KMS-11 (cell line): Measurements from ENCODE around the gene PDE8B.

Experiments
- H2AFZ ChIP-seq: fragments of 200-600 bp; sonication (generic); 2 replicates; pipeline ENCODE4 v1.6.1; 2016; ENCODE audit warnings: antibody characterized with exemption, mixed run types, low read depth
- H3K27ac ChIP-seq: fragments of 200-600 bp; sonication (generic); 2 replicates; pipeline ENCODE4 v1.6.1; 2016; ENCODE audit warnings: mild to moderate bottlenecking, mixed run types
- H3K27me3 ChIP-seq: fragments of 200-600 bp; sonication (generic); 2 replicates; pipeline ENCODE4 v1.6.1; 2017; ENCODE audit warnings: mild to moderate bottlenecking, low read depth, mixed run types, moderate library complexity; ENCODE audit not compliant: insufficient read depth
- H3K36me3 ChIP-seq: fragments of 200-600 bp; sonication (generic); 2 replicates; pipeline ENCODE4 v1.6.1; 2017; ENCODE audit warnings: mild to moderate bottlenecking, mixed run types; ENCODE audit not compliant: insufficient read depth
- H3K4me1 ChIP-seq: fragments of 200-600 bp; sonication (generic); 2 replicates; pipeline ENCODE4 v1.6.1; 2016; ENCODE audit warnings: mild to moderate bottlenecking, low read depth, mixed run types; ENCODE audit not compliant: poor library complexity, severe bottlenecking
- H3K4me2 ChIP-seq: fragments of 200-600 bp; sonication (generic); 2 replicates; pipeline ENCODE4 v1.7.0; 2016; ENCODE audit warnings: mild to moderate bottlenecking, mixed run types
- H3K4me3 ChIP-seq: fragments of 200-600 bp; sonication (generic); IDR thresholded peaks from 2 replicates; pipeline ENCODE4 v1.6.1; 2017; ENCODE audit warnings: low read depth, low read length, mixed read lengths; ENCODE audit not compliant: insufficient read depth
- H3K79me2 ChIP-seq: fragments of 200-600 bp; sonication (generic); 2 replicates; pipeline ENCODE4 v1.6.1; 2016; ENCODE audit warnings: low read depth, mixed run types; ENCODE audit not compliant: insufficient read depth
- H3K9ac ChIP-seq: fragments of 200-600 bp; sonication (generic); 2 replicates; pipeline ENCODE4 v1.6.1; 2016; ENCODE audit warnings: mild to moderate bottlenecking, mixed run types
- H4K20me1 ChIP-seq: fragments of 200-600 bp; sonication (generic); 2 replicates; pipeline ENCODE4 v1.6.1; 2016; ENCODE audit warnings: mild to moderate bottlenecking, mixed run types; ENCODE audit not compliant: insufficient read depth
- CTCF ChIP-seq: fragments of 200-600 bp; sonication (generic); conservative IDR thresholded peaks from 2 replicates; pipeline ENCODE4 v1.6.1; 2017; ENCODE audit warnings: low read depth, mild to moderate bottlenecking, antibody characterized with exemption, low read length, moderate library complexity, mixed read lengths

Gene PDE8B

GRCh38 chr5:77194762-77195161 is 15.7 kb upstream of the PDE8B start:
- H3K27me3 ChIP-seq, result no peaks in the 10 kb centered on the region
- no peaks in the 10 kb centered on the region for H4K20me1 ChIP-seq

GRCh38 chr5:77197840-77198554 is 12.5 kb upstream of the PDE8B start:
- no peak overlapping the region for H3K27ac ChIP-seq

More at GRCh38 chr5:77194762-77195161, 15.7 kb upstream of the PDE8B start:
- no peaks in the 10 kb centered on the region for H3K79me2 ChIP-seq
- no peak overlapping the region for H3K4me2 ChIP-seq
- no peaks in the 10 kb centered on the region for H3K36me3 ChIP-seq
- H3K4me3 ChIP-seq, result no peak overlapping the region
- H3K9ac ChIP-seq, result no peak overlapping the region
- no peak overlapping the region for H3K27ac ChIP-seq
- no peaks in the 10 kb centered on the region for H3K4me1 ChIP-seq
- no peak for TF ChIP-seq CTCF
- no peak overlapping the region for H2AFZ ChIP-seq

GRCh38 chr5:77200663-77201062 is 9.8 kb upstream of the PDE8B start:
- no peaks in the 10 kb centered on the region for H3K79me2 ChIP-seq
- H3K4me3 ChIP-seq, result no peak overlapping the region
- TF ChIP-seq CTCF, result no peak
- no peak overlapping the region for H3K27ac ChIP-seq
- H3K4me2 ChIP-seq, result no peak overlapping the region
- no peaks in the 10 kb centered on the region for H3K4me1 ChIP-seq
- H4K20me1 ChIP-seq, result no peaks in the 10 kb centered on the region
- no peaks in the 10 kb centered on the region for H3K27me3 ChIP-seq
- no peaks in the 10 kb centered on the region for H3K36me3 ChIP-seq
- no peak overlapping the region for H3K9ac ChIP-seq
- no peak overlapping the region for H2AFZ ChIP-seq

More at GRCh38 chr5:77197840-77198554, 12.5 kb upstream of the PDE8B start:
- no peaks in the 10 kb centered on the region for H3K27me3 ChIP-seq
- H3K9ac ChIP-seq, result no peak overlapping the region
- H3K4me3 ChIP-seq, result no peak overlapping the region
- no peak overlapping the region for H2AFZ ChIP-seq
- no peak for TF ChIP-seq CTCF
- no peaks in the 10 kb centered on the region for H3K36me3 ChIP-seq
- no peaks in the 10 kb centered on the region for H3K4me1 ChIP-seq
- no peaks in the 10 kb centered on the region for H3K79me2 ChIP-seq
- H4K20me1 ChIP-seq, result no peaks in the 10 kb centered on the region
- no peak overlapping the region for H3K4me2 ChIP-seq

- no peak overlapping the region for H3K4me3 ChIP-seq
- H3K79me2 ChIP-seq, result no peaks in the 10 kb centered on the region
- no peak overlapping the region for H3K27ac ChIP-seq
- no peaks in the 10 kb centered on the region for H3K36me3 ChIP-seq
- no peak for TF ChIP-seq CTCF
- H3K4me2 ChIP-seq, result no peak overlapping the region
- no peaks in the 10 kb centered on the region for H3K27me3 ChIP-seq
- H2AFZ ChIP-seq, result no peak overlapping the region
- H3K9ac ChIP-seq, result no peak overlapping the region
- no peaks in the 10 kb centered on the region for H4K20me1 ChIP-seq
- no peaks in the 10 kb centered on the region for H3K4me1 ChIP-seq
Measured at GRCh38 chr5:77202145-77202544, 8.3 kb upstream of the PDE8B start.
